Glutamatergic neuron (in vitro differentiated cells): ENCODE measurements around the gene CECR2. TPM values are rescaled to one million over a fixed set of nuclear protein-coding genes. Genes with fewer than 3 reads are reported as not detected.

Source experiments
- DNase-seq: peaks from one replicate; pipeline ENCODE4 v3.0.0; 2022
- H3K27ac Mint-ChIP-seq: one replicate; pipeline ENCODE4 v1.8.0; 2020; ENCODE audit warnings: mild to moderate bottlenecking, mixed read lengths, inconsistent platforms; ENCODE audit not compliant: unreplicated experiment
- H3K27me3 Mint-ChIP-seq: one replicate; pipeline ENCODE4 v1.8.0; 2020; ENCODE audit warnings: mild to moderate bottlenecking, moderate library complexity, mixed read lengths, inconsistent platforms; ENCODE audit not compliant: unreplicated experiment
- H3K36me3 Mint-ChIP-seq: one replicate; pipeline ENCODE4 v1.8.0; 2020; ENCODE audit warnings: mild to moderate bottlenecking, mixed read lengths, inconsistent platforms; ENCODE audit not compliant: unreplicated experiment
- H3K4me1 Mint-ChIP-seq: one replicate; pipeline ENCODE4 v1.8.0; 2020; ENCODE audit warnings: mild to moderate bottlenecking, low read depth, mixed read lengths, inconsistent platforms; ENCODE audit not compliant: unreplicated experiment
- H3K4me3 Mint-ChIP-seq: one replicate; pipeline ENCODE4 v1.8.0; 2020; ENCODE audit warnings: mild to moderate bottlenecking, mixed read lengths, inconsistent platforms; ENCODE audit not compliant: unreplicated experiment
- H3K9me3 Mint-ChIP-seq: one replicate; pipeline ENCODE4 v1.8.0; 2020; ENCODE audit warnings: mild to moderate bottlenecking, moderate library complexity, mixed read lengths, inconsistent platforms; ENCODE audit not compliant: unreplicated experiment
- long read RNA-seq: library from polyadenylated mRNA; unstranded; transcript quantifications from one replicate; pipeline ENCODE4 v2.0.0, GENCODE V29; 2020; ENCODE audit not compliant: unreplicated experiment
- total RNA-seq: library from RNA; stranded (reverse); fragmentation: NEBNext Ultra II Directional; extraction: Animal tissue kit (Norgen Biotek cat#: 25700); gene quantifications from one replicate; pipeline ENCODE4 v1.2.1, GENCODE V29; 2021; ENCODE audit not compliant: unreplicated experiment
- TF ChIP-seq, protein P1 (sequence below): fragments of 200-600 bp; sonication (generic); IDR thresholded peaks from one replicate; pipeline ENCODE4 v1.5.0; 2021; ENCODE audit not compliant: partially characterized antibody, unreplicated experiment

The CECR2 gene
- 178 TPM for total RNA-seq
- long read RNA-seq, partial matches to known transcripts: 2 of 8 reads
- long read RNA-seq, other reads (novel, unspliced or antisense): 6 of 8 reads

DNA sequence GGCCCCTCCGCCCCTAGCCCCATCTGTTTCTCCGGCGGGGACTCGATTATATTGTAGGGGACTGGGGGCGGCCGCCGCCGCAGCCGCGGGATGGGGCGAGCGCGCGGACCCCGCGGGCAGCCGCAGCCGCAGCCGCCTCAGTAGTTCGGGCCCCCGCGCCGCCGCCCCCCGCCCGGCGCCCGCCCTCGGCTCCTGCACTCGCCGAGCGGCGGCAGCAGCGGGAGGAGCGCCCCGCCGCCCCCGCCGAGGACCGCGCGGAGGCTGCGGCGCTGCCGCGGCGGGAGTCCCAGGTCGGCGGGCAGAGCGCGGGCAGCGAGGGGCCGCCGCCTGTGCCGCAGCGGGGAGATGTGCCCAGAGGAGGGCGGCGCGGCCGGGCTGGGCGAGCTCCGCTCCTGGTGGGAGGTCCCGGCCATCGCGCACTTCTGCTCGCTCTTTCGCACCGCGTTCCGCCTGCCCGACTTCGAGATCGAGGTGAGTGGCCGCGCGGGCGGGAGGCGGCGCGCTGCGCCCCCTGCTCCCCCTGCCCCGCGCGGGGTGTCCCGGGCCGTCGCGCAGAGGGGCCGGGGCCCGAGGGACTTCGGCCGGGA lies at the start of gene CECR2:
Gene CECR2, plus strand, starts transcription at position 22 of the 587 bp plus-strand sequence. Its CDS starts 324 bp downstream, at position 346.
- H3K27ac Mint-ChIP-seq: peak within 1 kb of the TSS; percentile 89
- H3K4me1 Mint-ChIP-seq: peaks cover 29% of the 10 kb centered on the region
- TF ChIP-seq, protein P1, sequence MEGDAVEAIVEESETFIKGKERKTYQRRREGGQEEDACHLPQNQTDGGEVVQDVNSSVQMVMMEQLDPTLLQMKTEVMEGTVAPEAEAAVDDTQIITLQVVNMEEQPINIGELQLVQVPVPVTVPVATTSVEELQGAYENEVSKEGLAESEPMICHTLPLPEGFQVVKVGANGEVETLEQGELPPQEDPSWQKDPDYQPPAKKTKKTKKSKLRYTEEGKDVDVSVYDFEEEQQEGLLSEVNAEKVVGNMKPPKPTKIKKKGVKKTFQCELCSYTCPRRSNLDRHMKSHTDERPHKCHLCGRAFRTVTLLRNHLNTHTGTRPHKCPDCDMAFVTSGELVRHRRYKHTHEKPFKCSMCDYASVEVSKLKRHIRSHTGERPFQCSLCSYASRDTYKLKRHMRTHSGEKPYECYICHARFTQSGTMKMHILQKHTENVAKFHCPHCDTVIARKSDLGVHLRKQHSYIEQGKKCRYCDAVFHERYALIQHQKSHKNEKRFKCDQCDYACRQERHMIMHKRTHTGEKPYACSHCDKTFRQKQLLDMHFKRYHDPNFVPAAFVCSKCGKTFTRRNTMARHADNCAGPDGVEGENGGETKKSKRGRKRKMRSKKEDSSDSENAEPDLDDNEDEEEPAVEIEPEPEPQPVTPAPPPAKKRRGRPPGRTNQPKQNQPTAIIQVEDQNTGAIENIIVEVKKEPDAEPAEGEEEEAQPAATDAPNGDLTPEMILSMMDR: no peak
- peak within 1 kb of the TSS; percentile 84 for H3K4me3 Mint-ChIP-seq
- H3K9me3 Mint-ChIP-seq: peaks cover 17% of the 10 kb centered on the region
- H3K36me3 Mint-ChIP-seq: no peaks in the 10 kb centered on the region
- H3K27me3 Mint-ChIP-seq: peaks cover 28% of the 10 kb centered on the region
- peak; percentile 79 for DNase-seq

DNA sequence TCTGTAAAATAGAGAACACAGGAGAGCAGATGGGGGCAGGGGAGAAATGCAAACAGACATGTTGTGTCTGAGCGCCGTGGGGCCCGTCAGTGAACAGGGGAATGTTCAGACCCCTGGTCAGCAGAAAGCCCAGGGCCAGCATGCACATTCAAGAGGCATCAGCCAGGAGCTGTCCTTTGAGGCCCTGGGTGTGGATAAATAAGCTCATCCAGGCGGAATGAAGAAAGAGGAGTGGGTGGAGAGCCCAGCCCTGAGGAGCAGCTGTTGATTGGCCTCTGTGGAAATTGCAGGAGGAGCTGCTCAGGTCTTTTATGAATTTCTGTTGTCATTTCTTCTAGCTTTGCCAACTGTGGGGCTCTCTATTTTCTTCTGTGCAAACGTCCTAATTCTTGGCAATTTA lies 49.7 kb upstream of the CECR2 start:
- DNase-seq: peak; percentile 22
- no peaks in the 10 kb centered on the region for H3K36me3 Mint-ChIP-seq
- peaks cover 18% of the 10 kb centered on the region for H3K4me1 Mint-ChIP-seq
- peak overlapping the region; percentile 77 for H3K27ac Mint-ChIP-seq
- peaks cover 2% of the 10 kb centered on the region for H3K9me3 Mint-ChIP-seq
- H3K4me3 Mint-ChIP-seq: peak overlapping the region; percentile 9
- peaks cover 3% of the 10 kb centered on the region for H3K27me3 Mint-ChIP-seq
- TF ChIP-seq, protein P1: no peak

DNA sequence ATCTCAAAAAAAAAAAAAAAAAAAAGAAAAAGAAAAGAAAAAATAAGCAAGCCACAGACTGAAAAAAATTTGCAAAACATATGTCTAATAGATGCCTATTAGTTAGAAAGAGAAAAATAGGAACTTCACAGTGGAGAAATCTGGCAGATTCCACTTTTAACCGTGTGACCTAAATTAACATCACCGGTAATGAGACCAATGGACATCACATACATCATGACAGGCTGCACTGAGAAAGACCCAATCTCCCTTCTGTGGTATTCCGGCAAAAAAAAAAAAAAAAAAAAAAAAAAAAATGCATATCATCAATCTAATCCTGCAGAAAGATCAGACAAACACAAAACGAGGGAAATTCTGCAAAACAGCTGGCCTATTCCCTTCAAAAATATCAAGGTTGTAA lies 46.7 kb upstream of the CECR2 start:
- no peak for DNase-seq
- Mint-ChIP-seq H3K36me3 (no peaks in the 10 kb centered on the region), H3K4me3 (no peak overlapping the region), H3K27me3 (peaks cover 5% of the 10 kb centered on the region), H3K9me3 (peaks cover 4% of the 10 kb centered on the region), H3K27ac (no peak overlapping the region), H3K4me1 (peaks cover 18% of the 10 kb centered on the region)
- TF ChIP-seq, protein P1: no peak

DNA sequence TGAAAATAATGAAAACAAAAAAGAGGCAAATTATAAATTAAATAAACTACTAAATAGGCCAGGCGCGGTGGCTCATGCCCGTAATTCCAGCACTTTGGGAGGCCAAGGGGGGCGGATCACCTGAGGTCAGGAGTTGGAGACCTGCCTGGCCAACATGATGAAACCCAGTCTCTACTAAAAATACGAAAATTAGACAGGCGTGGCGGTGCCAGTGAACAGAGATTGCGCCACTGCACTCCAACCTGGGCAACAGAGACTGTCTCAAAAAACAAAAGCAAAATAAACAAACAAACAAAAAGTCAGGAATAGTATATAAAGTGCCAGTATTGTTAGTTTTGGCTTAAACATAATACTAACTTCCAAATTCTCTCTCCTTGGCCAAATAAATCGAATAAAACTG lies 37.6 kb upstream of the CECR2 start:
- no peaks in the 10 kb centered on the region for H3K9me3 Mint-ChIP-seq
- DNase-seq: no peak
- H3K27ac Mint-ChIP-seq: no peak overlapping the region
- H3K36me3 Mint-ChIP-seq: no peaks in the 10 kb centered on the region
- peaks cover 3% of the 10 kb centered on the region for H3K27me3 Mint-ChIP-seq
- no peak overlapping the region for H3K4me3 Mint-ChIP-seq
- TF ChIP-seq, protein P1: no peak
- H3K4me1 Mint-ChIP-seq: no peaks in the 10 kb centered on the region

DNA sequence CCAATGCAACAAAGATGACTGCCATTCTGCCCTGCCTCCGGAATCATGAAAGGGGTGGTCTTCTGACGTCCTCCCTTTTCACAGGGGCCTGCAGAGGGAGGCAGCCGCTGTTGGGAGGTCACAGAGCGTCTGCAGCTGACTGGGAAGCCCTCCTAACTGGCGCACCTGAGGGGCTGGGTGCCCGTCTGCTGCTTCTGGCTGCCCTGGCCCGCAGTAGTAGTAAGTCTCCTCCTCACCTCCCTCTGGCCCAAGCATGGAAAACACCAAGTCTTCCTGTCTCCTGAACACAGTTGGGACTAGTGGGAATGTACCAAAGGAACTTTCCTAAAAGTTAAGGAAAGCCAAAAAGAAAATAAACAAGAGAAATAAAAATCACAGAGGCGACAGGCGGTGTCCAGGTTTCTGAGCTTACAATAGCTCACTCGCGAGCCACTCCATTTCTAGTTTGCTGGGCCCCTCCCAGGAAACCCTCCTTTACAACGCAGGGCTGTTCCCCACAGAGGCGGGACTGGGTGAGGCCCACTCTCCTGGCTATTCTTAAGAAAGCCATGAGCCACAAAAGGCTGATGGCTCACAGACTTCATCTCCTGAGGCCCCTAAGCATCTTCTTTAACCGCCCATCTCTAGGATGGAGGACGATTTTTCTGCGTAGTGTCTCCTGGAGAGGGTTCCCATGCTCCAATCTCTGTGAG lies 37.0 kb upstream of the CECR2 start:
- DNase-seq: no peak
- H3K27me3 Mint-ChIP-seq: peaks cover 3% of the 10 kb centered on the region
- no peak overlapping the region for H3K4me3 Mint-ChIP-seq
- H3K4me1 Mint-ChIP-seq: no peaks in the 10 kb centered on the region
- H3K36me3 Mint-ChIP-seq: no peaks in the 10 kb centered on the region
- H3K27ac Mint-ChIP-seq: no peak overlapping the region
- TF ChIP-seq, protein P1: no peak
- no peaks in the 10 kb centered on the region for H3K9me3 Mint-ChIP-seq
